Amygdala (tissue), 56 donors: ENCODE data around the gene CNNM1.

Experiments used
- DNase-seq, 56 donors: peaks; one replicate each; lab custom pipeline; 2025; lab: John Stamatoyannopoulos, UW

The CNNM1 gene

GRCh38 chr10:99369126-99369525, 40.0 kb downstream of the CNNM1 start:
- DNase-seq: no peak

- no peak for DNase-seq
Measured at GRCh38 chr10:99369551-99369950, 40.4 kb downstream of the CNNM1 start.

GRCh38 chr10:99370993-99371392, 41.8 kb downstream of the CNNM1 start:
- DNase-seq: no peak

- no peak for DNase-seq
Measured at GRCh38 chr10:99372546-99373271, 43.6 kb downstream of the CNNM1 start.

- DNase-seq: no peak
Measured at GRCh38 chr10:99374526-99374925, 45.4 kb downstream of the CNNM1 start.

- no peak for DNase-seq
Measured at GRCh38 chr10:99374972-99375371, 45.8 kb downstream of the CNNM1 start.

- DNase-seq: no peak
Measured at GRCh38 chr10:99375426-99375825, 46.3 kb downstream of the CNNM1 start.

- no peak for DNase-seq
Measured at GRCh38 chr10:99382176-99382575, 53.0 kb downstream of the CNNM1 start.

GRCh38 chr10:99387071-99387470, 57.9 kb downstream of the CNNM1 start:
- DNase-seq: no peak

- DNase-seq: no peak
Measured at GRCh38 chr10:99387541-99387940, 58.4 kb downstream of the CNNM1 start.

GRCh38 chr10:99389729-99390480, 60.7 kb downstream of the CNNM1 start:
- no peak for DNase-seq

- no peak for DNase-seq
Measured at GRCh38 chr10:99391346-99391745, 62.2 kb downstream of the CNNM1 start.

- DNase-seq: no peak
Measured at GRCh38 chr10:99393036-99393435, 63.9 kb downstream of the CNNM1 start.

- no peak for DNase-seq
Measured at GRCh38 chr10:99393683-99394082, 64.5 kb downstream of the CNNM1 start.

- DNase-seq: no peak
Measured at GRCh38 chr10:99394256-99394655, 65.1 kb downstream of the CNNM1 start.

- DNase-seq: no peak
Measured at GRCh38 chr10:99394761-99395386, 65.7 kb downstream of the CNNM1 start.

- DNase-seq: peak in 17 of 56 donors; percentile 5 to 59 (median 21)
Measured at GRCh38 chr10:99395750-99396445, 66.7 kb downstream of the CNNM1 start.

GRCh38 chr10:99396471-99396870, 67.3 kb downstream of the CNNM1 start:
- no peak for DNase-seq

GRCh38 chr10:99399664-99400063, 70.5 kb downstream of the CNNM1 start:
- DNase-seq: no peak

- no peak for DNase-seq
Measured at GRCh38 chr10:99403674-99404073, 74.5 kb downstream of the CNNM1 start.

- DNase-seq: no peak
Measured at GRCh38 chr10:99406149-99406548, 77.0 kb downstream of the CNNM1 start.
